ENCODE measurements around the gene UBL5.
"Not testable (repeated sequence)": the region's sequence is repeated elsewhere in the genome, so short reads cannot be mapped to it uniquely, and the experiment has no call there.

UBL5 gene

GRCh38 chr19:9808855-9809824 is 18.6 kb upstream of the UBL5 start:
- in situ Hi-C loops (cut with MboI; ENCODE audit: low sequenced_read_pairs) = no loop called here

GRCh38 chr19:9811139-9811538 is 16.6 kb upstream of the UBL5 start:
- in situ Hi-C loops (cut with MboI; ENCODE audit: low sequenced_read_pairs) = no loop called here

GRCh38 chr19:9818175-9818733 is 9.5 kb upstream of the UBL5 start:
- in situ Hi-C loops (cut with MboI; ENCODE audit: low sequenced_read_pairs) = no loop called here

- in situ Hi-C loops (cut with MboI; ENCODE audit: low sequenced_read_pairs) = no loop called here
Measured at GRCh38 chr19:9818734-9819595, 8.8 kb upstream of the UBL5 start, which contains the start of gene FBXL12. TSS of gene FBXL12 (minus strand) at chr19:9819079. CDS start at chr19:9818813, 266 bp downstream.

GRCh38 chr19:9819596-9819909 is 8.2 kb upstream of the UBL5 start:
- in situ Hi-C loops (cut with MboI; ENCODE audit: low sequenced_read_pairs) = no loop called here

GRCh38 chr19:9820034-9820433 is 7.7 kb upstream of the UBL5 start:
- in situ Hi-C loops (cut with MboI; ENCODE audit: low sequenced_read_pairs) = not testable (repeated sequence)

- in situ Hi-C loops (cut with MboI; ENCODE audit: low sequenced_read_pairs) = no loop called here
Measured at GRCh38 chr19:9823816-9824215, 3.9 kb upstream of the UBL5 start.

GRCh38 chr19:9828551-9829063 is 889 bp downstream of the UBL5 start:
- in situ Hi-C loops (cut with MboI; ENCODE audit: low sequenced_read_pairs) = no loop called here

GRCh38 chr19:9834307-9834725 is 6.6 kb downstream of the UBL5 start:
- in situ Hi-C loops (cut with MboI; ENCODE audit: low sequenced_read_pairs) = no loop called here

GRCh38 chr19:9834726-9835506 is 7.2 kb downstream of the UBL5 start, which contains the start of gene PIN1:
TSS of gene PIN1 (plus strand) at chr19:9835318. CDS start at chr19:9835345, 27 bp downstream.
- in situ Hi-C loops (cut with MboI; ENCODE audit: low sequenced_read_pairs) = no loop called here

GRCh38 chr19:9835507-9835949 is 7.8 kb downstream of the UBL5 start:
- in situ Hi-C loops (cut with MboI; ENCODE audit: low sequenced_read_pairs) = no loop called here

- in situ Hi-C loops (cut with MboI; ENCODE audit: low sequenced_read_pairs) = no loop called here
Measured at GRCh38 chr19:9836021-9836420, 8.3 kb downstream of the UBL5 start.

GRCh38 chr19:9838324-9838723 is 10.6 kb downstream of the UBL5 start:
- in situ Hi-C loops (cut with MboI; ENCODE audit: low sequenced_read_pairs) = no loop called here

GRCh38 chr19:9839415-9839814 is 11.7 kb downstream of the UBL5 start:
- in situ Hi-C loops (cut with MboI; ENCODE audit: low sequenced_read_pairs) = no loop called here

- in situ Hi-C loops (cut with MboI; ENCODE audit: low sequenced_read_pairs) = no loop called here
Measured at GRCh38 chr19:9842834-9843625, 15.3 kb downstream of the UBL5 start.

GRCh38 chr19:9843626-9844273 is 16.0 kb downstream of the UBL5 start:
- in situ Hi-C loops (cut with MboI; ENCODE audit: low sequenced_read_pairs) = not testable (repeated sequence)

- in situ Hi-C loops (cut with MboI; ENCODE audit: low sequenced_read_pairs) = no loop called here
Measured at GRCh38 chr19:9847087-9847671, 19.5 kb downstream of the UBL5 start.

- in situ Hi-C loops (cut with MboI; ENCODE audit: low sequenced_read_pairs) = no loop called here
Measured at GRCh38 chr19:9848060-9848459, 20.3 kb downstream of the UBL5 start.

GRCh38 chr19:9848762-9849161 is 21.0 kb downstream of the UBL5 start:
- in situ Hi-C loops (cut with MboI; ENCODE audit: low sequenced_read_pairs) = no loop called here

Measured in HL-60/S4 treated with retinoic acid at 250 ng/mL for 4 days and 3 days (cell line).